Osteoblast (primary cell): ENCODE results near the gene S100A7A. TPM values are rescaled to one million over a fixed set of nuclear protein-coding genes. Genes with fewer than 3 reads are reported as not detected.

Source experiments
- DNase-seq: peaks from one replicate; pipeline ENCODE4 v3.0.0; 2011; ENCODE audit warnings: low spot score, mixed read lengths; ENCODE audit not compliant: insufficient read length; ENCODE audit errors: missing footprints
- H2AFZ ChIP-seq: 2 replicates; pipeline ENCODE4 v1.6.0; 2011; ENCODE audit warnings: mild to moderate bottlenecking, low read length
- H3K27ac ChIP-seq: 2 replicates; pipeline ENCODE4 v1.5.1; 2011; ENCODE audit warnings: mild to moderate bottlenecking, low read depth, low read length, moderate library complexity
- H3K27me3 ChIP-seq: 2 replicates; pipeline ENCODE4 v1.6.0; 2012; ENCODE audit warnings: mild to moderate bottlenecking, control low read depth, inconsistent platforms, low read length, moderate library complexity; ENCODE audit not compliant: insufficient read depth
- H3K36me3 ChIP-seq: 2 replicates; pipeline ENCODE4 v1.5.1; 2011; ENCODE audit warnings: mild to moderate bottlenecking, low read length, control low read depth, moderate library complexity; ENCODE audit not compliant: insufficient read depth
- H3K4me1 ChIP-seq: 2 replicates; pipeline ENCODE4 v1.5.1; 2011; ENCODE audit warnings: mild to moderate bottlenecking, low read length, control low read depth, moderate library complexity; ENCODE audit not compliant: insufficient read depth
- H3K4me2 ChIP-seq: 2 replicates; pipeline ENCODE4 v1.6.0; 2011; ENCODE audit warnings: mild to moderate bottlenecking, low read length; ENCODE audit not compliant: insufficient read depth
- H3K4me3 ChIP-seq: fragments of 200-600 bp; sonication (generic); 3 replicates; pipeline ENCODE4 v1.5.1; 2012; ENCODE audit warnings: mild to moderate bottlenecking, low read length, inconsistent platforms; ENCODE audit not compliant: insufficient read depth
- H3K79me2 ChIP-seq: 2 replicates; pipeline ENCODE4 v1.6.0; 2012; ENCODE audit warnings: mild to moderate bottlenecking, low read length, control low read depth, inconsistent platforms; ENCODE audit not compliant: insufficient read depth
- H3K9me3 ChIP-seq: 2 replicates; pipeline ENCODE4 v1.5.1; 2011; ENCODE audit warnings: low read depth, low read length, control low read depth
- H4K20me1 ChIP-seq: 2 replicates; pipeline ENCODE4 v1.6.0; 2012; ENCODE audit warnings: mild to moderate bottlenecking, low read length, control low read depth; ENCODE audit not compliant: insufficient read depth
- CTCF ChIP-seq: IDR thresholded peaks from 2 replicates; pipeline ENCODE4 v1.5.1; 2011; ENCODE audit warnings: mild to moderate bottlenecking, low read depth, low read length, moderate library complexity; ENCODE audit errors: extremely low read depth
- total RNA-seq: library from RNA; depleted of rRNA; stranded (reverse); fragments of >200 nt; gene quantifications from 2 replicates; pipeline ENCODE4 v1.2.3, GENCODE V29; 2012

S100A7A gene
- total RNA-seq, 1 donor = not detected

- H3K27me3 ChIP-seq = no peaks in the 10 kb centered on the region
- no peaks in the 10 kb centered on the region for H3K79me2 ChIP-seq
These were observed 18.6 kb downstream of the S100A7A start for GRCh38 chr1:153434746-153435455.

GRCh38 chr1:153437236-153437635, 20.9 kb downstream of the S100A7A start:
- Histone ChIP-seq H3K9me3 (no peaks in the 10 kb centered on the region), H2AFZ (no peak overlapping the region), H4K20me1 (no peaks in the 10 kb centered on the region), H3K4me3 (no peak overlapping the region), H3K36me3 (no peaks in the 10 kb centered on the region), H3K79me2 (no peaks in the 10 kb centered on the region), H3K27ac (no peak overlapping the region), H3K4me1 (no peaks in the 10 kb centered on the region), H3K4me2 (no peak overlapping the region), H3K27me3 (no peaks in the 10 kb centered on the region)
- TF ChIP-seq CTCF = no peak
- DNase-seq = no peak

More at GRCh38 chr1:153434746-153435455, 18.6 kb downstream of the S100A7A start:
- TF ChIP-seq CTCF = no peak
- H3K9me3 ChIP-seq = no peaks in the 10 kb centered on the region
- H3K4me2 ChIP-seq = no peak overlapping the region
- H3K4me1 ChIP-seq = no peaks in the 10 kb centered on the region
- no peak for DNase-seq
- no peak overlapping the region for H3K4me3 ChIP-seq
- H4K20me1 ChIP-seq = no peaks in the 10 kb centered on the region
- H3K27ac ChIP-seq = no peak overlapping the region
- no peak overlapping the region for H2AFZ ChIP-seq
- no peaks in the 10 kb centered on the region for H3K36me3 ChIP-seq

- H3K27ac ChIP-seq = no peak overlapping the region
- H3K36me3 ChIP-seq = no peaks in the 10 kb centered on the region
- H3K4me1 ChIP-seq = no peaks in the 10 kb centered on the region
- no peak for TF ChIP-seq CTCF
- H3K4me3 ChIP-seq = no peak overlapping the region
- H3K27me3 ChIP-seq = no peaks in the 10 kb centered on the region
- no peaks in the 10 kb centered on the region for H3K9me3 ChIP-seq
- no peak for DNase-seq
- H2AFZ ChIP-seq = no peak overlapping the region
- H3K79me2 ChIP-seq = no peaks in the 10 kb centered on the region
- H3K4me2 ChIP-seq = no peak overlapping the region
- H4K20me1 ChIP-seq = no peaks in the 10 kb centered on the region
These were observed 22.3 kb downstream of the S100A7A start for GRCh38 chr1:153438599-153438998.

GRCh38 chr1:153439273-153439672, 23.0 kb downstream of the S100A7A start:
- no peak overlapping the region for H3K4me2 ChIP-seq
- no peaks in the 10 kb centered on the region for H4K20me1 ChIP-seq
- H2AFZ ChIP-seq = no peak overlapping the region
- H3K9me3 ChIP-seq = no peaks in the 10 kb centered on the region
- DNase-seq = no peak
- H3K4me3 ChIP-seq = no peak overlapping the region
- no peaks in the 10 kb centered on the region for H3K79me2 ChIP-seq
- no peak for TF ChIP-seq CTCF
- no peak overlapping the region for H3K27ac ChIP-seq
- H3K4me1 ChIP-seq = no peaks in the 10 kb centered on the region
- H3K36me3 ChIP-seq = no peaks in the 10 kb centered on the region
- no peaks in the 10 kb centered on the region for H3K27me3 ChIP-seq
